ENCODE measurements around the gene RPS6KA1. TPM values are rescaled to one million over a fixed set of nuclear protein-coding genes. Genes with fewer than 3 reads are reported as not detected.

RPS6KA1 gene
- total and polyA plus RNA-seq, 7 donors = 0.88 to 3.0 (median 2.5) TPM

- intact Hi-C loops (cut with DNase I) = no loop called here
- 85 to 91% (median 89%) methylated on average over 6 of the region's 6 CpGs for WGBS, 3 donors
- H3K36me3 ChIP-seq (ENCODE audit: insufficient read depth in 1 of 2, low read depth in 1 of 2) = no peaks in the 10 kb centered on the region
These were observed 11.2 kb upstream of the RPS6KA1 start for GRCh38 chr1:26518355-26518754.

GRCh38 chr1:26520339-26520738 lies 9.2 kb upstream of the RPS6KA1 start:
- ATAC-seq = no peak
- WGBS, 3 donors = 82 to 90% (median 84%) methylated on average over 5 of the region's 5 CpGs
- intact Hi-C loops (cut with DNase I) = no loop called here
- TF ChIP-seq CTCF (IDR thresholded peaks at IDR 0.05) = no peak
- no peak overlapping the region for H3K4me3 ChIP-seq
- no peaks in the 10 kb centered on the region for H3K9me3 ChIP-seq
- no peaks in the 10 kb centered on the region for H3K36me3 ChIP-seq (ENCODE audit: insufficient read depth in 1 of 2, low read depth in 1 of 2)
- H3K4me1 ChIP-seq = no peaks in the 10 kb centered on the region
- H3K27ac ChIP-seq = no peak overlapping the region
- DNase-seq = no peak
- H3K27me3 ChIP-seq (ENCODE audit: insufficient read depth in 3 of 3, low read length in 2 of 3) = no peaks in the 10 kb centered on the region

More at GRCh38 chr1:26518355-26518754, 11.2 kb upstream of the RPS6KA1 start:
- no peak for TF ChIP-seq CTCF (IDR thresholded peaks at IDR 0.05)
- Histone ChIP-seq H3K4me3 (no peak overlapping the region), H3K9me3 (no peaks in the 10 kb centered on the region), H3K4me1 (no peaks in the 10 kb centered on the region), H3K27ac (no peak overlapping the region), H3K27me3 (ENCODE audit: insufficient read depth in 3 of 3, low read length in 2 of 3) (no peaks in the 10 kb centered on the region)
- DNase-seq = no peak
- ATAC-seq = no peak

GRCh38 chr1:26521669-26522030 lies 7.9 kb upstream of the RPS6KA1 start:
- ATAC-seq (no peak), DNase-seq (no peak)
- no peak overlapping the region for H3K27ac ChIP-seq
- intact Hi-C loops (cut with DNase I) = no loop called here
- no peak for TF ChIP-seq CTCF (IDR thresholded peaks at IDR 0.05)
- 67 to 74% (median 71%) methylated on average over 14 of the region's 14 CpGs for WGBS, 3 donors
- no peaks in the 10 kb centered on the region for H3K27me3 ChIP-seq (ENCODE audit: insufficient read depth in 3 of 3, low read length in 2 of 3)
- H3K4me1 ChIP-seq = no peaks in the 10 kb centered on the region
- H3K36me3 ChIP-seq (ENCODE audit: insufficient read depth in 1 of 2, low read depth in 1 of 2) = no peaks in the 10 kb centered on the region
- H3K4me3 ChIP-seq = no peak overlapping the region
- no peaks in the 10 kb centered on the region for H3K9me3 ChIP-seq

GRCh38 chr1:26522073-26522472 lies 7.5 kb upstream of the RPS6KA1 start:
- intact Hi-C loops (cut with DNase I) = no loop called here
- TF ChIP-seq CTCF (IDR thresholded peaks at IDR 0.05) = no peak
- ATAC-seq = no peak
- no peaks in the 10 kb centered on the region for H3K27me3 ChIP-seq (ENCODE audit: insufficient read depth in 3 of 3, low read length in 2 of 3)
- H3K27ac ChIP-seq = no peak overlapping the region
- H3K36me3 ChIP-seq (ENCODE audit: insufficient read depth in 1 of 2, low read depth in 1 of 2) = no peaks in the 10 kb centered on the region
- H3K9me3 ChIP-seq = no peaks in the 10 kb centered on the region
- H3K4me1 ChIP-seq = no peaks in the 10 kb centered on the region
- no peak overlapping the region for H3K4me3 ChIP-seq
- no peak for DNase-seq

GRCh38 chr1:26524181-26524580 lies 5.4 kb upstream of the RPS6KA1 start:
- Histone ChIP-seq H3K36me3 (ENCODE audit: insufficient read depth in 1 of 2, low read depth in 1 of 2) (no peaks in the 10 kb centered on the region), H3K4me3 (no peak overlapping the region), H3K27me3 (ENCODE audit: insufficient read depth in 3 of 3, low read length in 2 of 3) (no peaks in the 10 kb centered on the region), H3K27ac (no peak overlapping the region), H3K4me1 (no peaks in the 10 kb centered on the region), H3K9me3 (no peaks in the 10 kb centered on the region)
- DNase-seq (no peak), ATAC-seq (no peak)
- 72 to 77% (median 77%) methylated on average over 4 of the region's 4 CpGs for WGBS, 3 donors
- no peak for TF ChIP-seq CTCF (IDR thresholded peaks at IDR 0.05)
- intact Hi-C loops (cut with DNase I) = no loop called here

Measured in psoas muscle (tissue), 8 donors.